IgD-negative memory B cell (primary cell): ENCODE results near the gene CES2. TPM values are rescaled to one million over a fixed set of nuclear protein-coding genes. Genes with fewer than 3 reads are reported as not detected.

Source experiments
- H3K27ac Mint-ChIP-seq, 3 donors: one replicate each; pipeline ENCODE4 v1.8.0; 2020 to 2022; ENCODE audit warnings: mild to moderate bottlenecking in 3 of 3, mixed read lengths in 3 of 3, moderate library complexity in 1 of 3
- H3K27me3 Mint-ChIP-seq: one replicate; pipeline ENCODE4 v1.8.0; 2021; ENCODE audit warnings: mixed read lengths
- H3K36me3 Mint-ChIP-seq: one replicate; pipeline ENCODE4 v1.8.0; 2020; ENCODE audit warnings: mild to moderate bottlenecking, mixed read lengths
- H3K4me1 Mint-ChIP-seq, 3 donors: one replicate each; pipeline ENCODE4 v1.8.0; 2020 to 2022; ENCODE audit warnings: mixed read lengths in 3 of 3, mild to moderate bottlenecking in 1 of 3
- H3K4me3 Mint-ChIP-seq, 4 donors: one replicate each; pipeline ENCODE4 v1.8.0; 2020 to 2022; ENCODE audit warnings: mild to moderate bottlenecking in 4 of 4, mixed read lengths in 4 of 4, moderate library complexity in 3 of 4
- H3K9me3 Mint-ChIP-seq, 3 donors: one replicate each; pipeline ENCODE4 v1.8.0; 2020 to 2021; ENCODE audit warnings: mixed read lengths in 3 of 3, mild to moderate bottlenecking in 1 of 3
- polyA plus RNA-seq: library from polyadenylated mRNA; unstranded; fragments of 300-500 nt; fragmentation: Illumina TruSeq; gene quantifications from one replicate; pipeline ENCODE4 v1.2.3, GENCODE V29; 2021

The CES2 gene
- polyA plus RNA-seq, 1 donor from 2014 or later = 26.9 TPM

DNA sequence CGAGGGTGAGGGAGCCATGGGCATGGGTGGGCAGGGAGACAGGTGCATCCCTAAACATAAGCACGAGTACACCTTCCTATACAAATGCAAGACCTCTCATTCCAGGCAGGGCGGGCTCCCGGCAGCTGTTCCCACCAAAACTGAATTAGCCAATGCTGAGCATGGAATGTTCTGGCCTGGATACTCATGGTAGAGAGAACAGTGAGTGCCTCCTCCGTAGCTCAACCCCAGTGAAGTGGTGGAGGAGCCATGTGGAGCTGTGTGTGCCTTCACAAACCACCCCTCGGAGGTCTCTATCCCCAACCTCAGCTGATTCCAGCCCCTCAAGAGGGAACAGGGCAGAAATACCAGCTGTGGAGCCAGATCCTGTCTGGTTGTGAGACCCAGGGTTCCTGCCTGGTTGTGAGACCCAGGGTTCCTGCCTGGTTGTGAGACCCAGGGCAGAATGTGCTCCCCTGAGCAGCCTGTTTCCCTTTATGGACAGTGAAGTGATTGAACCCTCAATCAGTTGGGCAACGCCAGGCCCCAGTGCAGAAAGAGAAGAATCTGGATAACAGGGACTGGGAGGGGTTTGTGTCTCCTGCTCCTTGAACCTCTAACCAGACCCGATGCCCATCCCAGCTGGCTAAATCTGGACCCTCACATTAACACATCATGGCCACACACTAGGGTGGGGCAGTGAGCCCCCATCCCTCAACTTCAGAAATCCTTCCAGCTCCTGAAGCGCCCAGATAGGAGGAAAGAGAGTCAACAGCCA is 14.2 kb upstream of the CES2 start:
- no peak overlapping the region for H3K27ac Mint-ChIP-seq
- peaks cover 29% of the 10 kb centered on the region for H3K27me3 Mint-ChIP-seq
- H3K4me3 Mint-ChIP-seq = no peak overlapping the region
- H3K36me3 Mint-ChIP-seq = peaks cover 1% of the 10 kb centered on the region
- peaks cover 0 to 3% (median 0%) of the 10 kb centered on the region in 3 donors for H3K4me1 Mint-ChIP-seq
- no peaks in the 10 kb centered on the region for H3K9me3 Mint-ChIP-seq

DNA sequence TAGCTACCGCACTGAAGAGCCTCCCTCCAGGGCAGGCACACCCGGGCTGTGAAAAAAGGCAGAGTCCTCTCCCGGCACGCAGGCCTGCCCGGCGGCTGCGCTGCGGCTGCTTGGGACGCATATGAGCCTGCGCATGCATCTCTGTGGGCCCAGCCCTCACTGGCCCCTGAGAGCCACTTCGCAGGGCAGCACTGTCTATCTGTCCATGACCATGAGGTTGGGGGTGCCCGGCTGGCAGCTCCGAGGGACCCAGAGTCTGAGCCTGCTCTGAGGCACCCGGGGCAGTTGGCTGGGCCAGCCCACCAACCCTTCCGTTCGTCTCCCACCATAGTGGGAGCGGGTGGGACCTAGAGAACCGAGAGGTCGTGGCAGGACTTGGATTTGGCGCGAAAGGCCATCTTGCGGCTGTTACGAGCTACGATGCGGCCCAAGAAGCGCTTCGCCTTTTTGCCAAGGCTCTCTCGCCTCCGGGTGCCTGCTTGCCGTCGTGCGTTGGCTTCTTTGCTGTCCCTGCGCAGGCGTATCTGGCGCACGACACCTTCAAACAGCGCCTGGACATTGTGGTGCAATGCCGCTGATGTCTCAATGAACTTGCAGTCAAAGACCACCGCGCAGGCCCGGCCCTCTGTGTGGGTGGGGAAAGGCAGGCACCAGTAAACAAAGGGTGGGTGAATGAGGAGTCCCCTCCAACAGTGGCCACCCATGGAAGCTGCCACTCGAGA is 13.4 kb upstream of the CES2 start:
- Mint-ChIP-seq H3K4me3 (peak overlapping the region in 1 of 4 donors; percentile 45), H3K36me3 (peaks cover 1% of the 10 kb centered on the region), H3K9me3 (no peaks in the 10 kb centered on the region), H3K27me3 (peaks cover 31% of the 10 kb centered on the region), H3K4me1 (peaks cover 0 to 3% (median 0%) of the 10 kb centered on the region in 3 donors), H3K27ac (no peak overlapping the region)

DNA sequence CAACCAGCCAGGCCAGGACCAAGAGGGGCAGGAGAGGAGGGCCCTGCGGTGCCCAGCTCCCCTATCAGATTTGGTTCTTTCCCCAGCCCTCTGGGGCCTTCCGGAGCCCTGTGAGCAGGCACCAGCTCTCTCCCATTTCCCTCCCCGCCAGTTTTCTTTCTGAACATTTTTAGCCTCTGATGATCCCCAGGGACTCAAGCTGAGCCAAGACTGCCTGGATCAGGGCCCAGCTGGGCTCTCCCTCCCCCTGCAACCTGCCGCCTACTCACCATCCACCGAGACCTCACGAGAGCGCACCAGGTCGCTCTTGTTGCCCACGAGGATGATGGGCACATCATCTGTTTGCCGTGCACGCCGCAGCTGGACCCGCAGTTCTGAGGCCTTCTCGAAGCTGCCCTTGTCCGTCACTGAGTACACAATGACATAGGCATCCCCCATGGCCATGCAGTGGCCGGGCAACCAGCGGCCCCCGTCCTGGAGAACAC is 12.0 kb upstream of the CES2 start:
- peaks cover 1% of the 10 kb centered on the region for H3K36me3 Mint-ChIP-seq
- peaks cover 31% of the 10 kb centered on the region for H3K27me3 Mint-ChIP-seq
- no peak overlapping the region for H3K27ac Mint-ChIP-seq
- H3K4me1 Mint-ChIP-seq = peaks cover 0 to 3% (median 0%) of the 10 kb centered on the region in 3 donors
- H3K9me3 Mint-ChIP-seq = no peaks in the 10 kb centered on the region
- no peak overlapping the region for H3K4me3 Mint-ChIP-seq

DNA sequence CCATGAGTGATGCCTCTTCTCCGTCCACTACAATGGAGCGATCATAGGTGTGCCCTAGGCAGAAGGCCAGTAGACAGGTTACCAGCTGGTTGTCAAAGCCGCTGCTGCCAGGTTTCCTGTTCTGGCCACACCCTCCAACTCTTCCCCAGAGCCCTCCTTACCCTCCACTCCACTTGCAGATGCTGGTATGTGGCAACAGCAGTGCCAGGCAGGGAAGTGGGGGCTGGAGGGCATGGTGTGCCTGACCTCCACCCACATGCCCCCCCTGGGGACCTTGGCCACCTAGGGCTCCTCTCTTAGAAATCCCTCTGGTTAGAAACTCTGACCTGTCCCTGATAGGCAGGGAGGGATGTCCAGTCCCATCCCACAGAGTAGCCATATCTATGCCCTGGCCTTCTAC is 11.4 kb upstream of the CES2 start:
- peaks cover 0 to 3% (median 0%) of the 10 kb centered on the region in 3 donors for H3K4me1 Mint-ChIP-seq
- H3K9me3 Mint-ChIP-seq = no peaks in the 10 kb centered on the region
- peaks cover 1% of the 10 kb centered on the region for H3K36me3 Mint-ChIP-seq
- peak overlapping the region in 2 of 4 donors; percentile 1 to 23 for H3K4me3 Mint-ChIP-seq
- peaks cover 31% of the 10 kb centered on the region for H3K27me3 Mint-ChIP-seq
- no peak overlapping the region for H3K27ac Mint-ChIP-seq

DNA sequence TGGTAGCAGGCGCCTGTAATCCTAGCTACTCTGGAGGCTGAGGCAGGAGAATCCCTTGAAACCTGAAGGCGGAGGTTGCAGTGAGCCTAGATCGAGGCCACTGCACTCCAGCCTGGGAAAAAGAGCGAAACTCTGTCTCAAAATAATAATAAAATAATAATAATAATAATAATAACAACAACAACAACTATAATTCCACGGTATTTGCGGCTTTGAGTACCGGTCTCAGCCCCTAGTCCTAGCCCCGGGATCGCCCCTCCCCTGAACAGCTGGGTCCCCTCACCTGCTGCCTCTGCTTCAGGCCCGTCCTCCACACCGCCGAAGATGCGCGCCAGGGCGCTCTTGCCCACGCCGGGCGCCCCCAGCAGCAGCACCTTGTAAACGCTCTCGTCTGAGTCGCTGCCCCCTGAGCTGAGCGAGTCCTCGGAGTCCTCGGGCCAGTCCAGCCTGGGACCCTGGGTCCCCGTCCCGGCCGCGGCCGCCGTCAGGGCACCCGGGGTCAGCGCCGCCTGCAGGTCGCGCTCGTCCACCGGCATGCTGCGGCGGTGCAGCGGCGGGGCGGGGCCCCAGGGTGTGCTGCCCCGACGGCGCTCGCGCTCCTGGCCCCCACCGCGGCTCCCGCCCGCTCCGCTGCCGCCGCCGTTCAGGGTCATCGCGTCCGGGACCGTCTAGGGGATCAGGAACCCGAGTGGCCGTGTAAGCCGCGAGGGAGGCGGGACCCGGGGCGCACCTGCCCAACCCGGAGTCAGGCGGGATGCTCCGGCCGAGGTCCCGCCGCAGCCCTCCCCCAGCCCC is 10.6 kb upstream of the CES2 start:
- H3K27me3 Mint-ChIP-seq = peaks cover 31% of the 10 kb centered on the region

DNA sequence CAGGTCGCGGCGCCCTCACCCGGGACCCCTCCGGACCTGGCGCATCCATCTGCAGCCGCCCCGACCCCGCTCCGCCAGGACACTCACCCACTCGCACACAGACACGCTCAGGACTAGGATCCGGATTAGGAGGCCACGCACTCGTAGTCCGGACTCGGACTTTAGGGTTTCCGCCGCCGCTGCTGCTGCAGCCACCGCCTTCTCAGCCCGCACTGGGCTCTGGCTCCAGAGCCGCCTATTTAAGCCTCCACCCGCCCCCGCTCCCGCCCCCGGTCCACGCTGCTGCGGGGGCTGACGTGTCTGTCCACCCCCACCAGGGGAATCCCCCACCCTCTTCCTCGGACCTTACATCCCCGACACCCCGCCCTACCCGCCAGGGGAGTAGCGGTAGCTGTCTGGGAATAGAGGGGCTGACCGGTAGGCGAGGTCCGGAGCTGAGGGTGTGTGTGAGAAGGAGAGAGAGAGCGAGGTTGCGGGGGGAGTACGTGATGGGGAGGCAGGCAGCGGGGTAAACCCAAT is 9.9 kb upstream of the CES2 start, which contains the start of gene RRAD:
TSS of gene RRAD (minus strand) at position 214 of the 519 bp plus-strand sequence. CDS start 356 bp downstream, outside the sequence.
- peaks cover 31% of the 10 kb centered on the region for H3K27me3 Mint-ChIP-seq
- peaks cover 1% of the 10 kb centered on the region for H3K36me3 Mint-ChIP-seq
- H3K27ac Mint-ChIP-seq = no peak within 1 kb of the TSS
- peaks cover 0 to 3% (median 0%) of the 10 kb centered on the region in 3 donors for H3K4me1 Mint-ChIP-seq
- peak within 1 kb of the TSS; percentile 45 to 86 (median 78) for H3K4me3 Mint-ChIP-seq
- H3K9me3 Mint-ChIP-seq = no peaks in the 10 kb centered on the region

More for the DNA sequence above, 10.6 kb upstream of the CES2 start:
- H3K9me3 Mint-ChIP-seq = no peaks in the 10 kb centered on the region
- H3K4me3 Mint-ChIP-seq = peak overlapping the region in 3 of 4 donors; percentile 73 to 86 (median 83)
- H3K36me3 Mint-ChIP-seq = peaks cover 1% of the 10 kb centered on the region
- H3K27ac Mint-ChIP-seq = no peak overlapping the region
- peaks cover 0 to 3% (median 0%) of the 10 kb centered on the region in 3 donors for H3K4me1 Mint-ChIP-seq

DNA sequence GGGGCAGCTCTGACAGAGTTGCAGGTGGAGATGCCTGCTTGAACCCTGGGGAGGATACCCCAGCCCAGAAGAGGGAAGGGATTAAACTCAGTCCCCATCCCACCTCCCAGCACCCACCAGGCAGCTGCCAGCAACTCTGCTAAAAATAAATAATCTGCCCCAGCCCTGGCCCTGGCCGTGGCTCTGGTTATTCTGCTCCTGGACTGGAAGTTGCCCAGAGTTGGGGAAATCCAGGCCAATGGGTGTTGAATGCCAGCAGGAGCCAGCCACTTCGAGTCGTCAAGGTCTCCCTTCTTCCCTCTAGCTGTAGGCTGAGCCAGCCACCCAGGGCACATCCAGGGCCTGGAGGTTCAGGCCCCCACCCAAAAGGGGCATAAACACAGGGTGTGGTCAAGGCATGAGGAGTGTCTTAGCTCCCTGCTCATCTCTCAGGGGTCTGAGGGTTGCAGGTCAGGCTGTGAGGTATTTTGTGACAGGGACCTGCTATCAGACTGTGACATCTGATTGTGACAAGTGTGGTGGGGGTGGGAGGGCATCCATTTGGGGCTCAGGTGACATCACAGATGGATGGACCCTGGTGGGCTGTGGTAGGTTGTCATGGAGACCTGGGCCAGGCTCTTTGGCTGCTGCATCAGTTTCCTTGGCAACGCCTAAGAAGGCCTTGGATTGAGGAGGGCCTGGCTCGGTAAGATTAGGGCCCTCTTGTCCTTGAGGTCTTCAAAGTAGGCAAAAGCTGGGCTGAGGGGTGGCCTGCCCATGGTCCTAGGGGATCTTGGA is 9.0 kb upstream of the CES2 start:
- H3K27me3 Mint-ChIP-seq = peaks cover 29% of the 10 kb centered on the region
- peaks cover 1% of the 10 kb centered on the region for H3K36me3 Mint-ChIP-seq
- no peak overlapping the region for H3K27ac Mint-ChIP-seq

DNA sequence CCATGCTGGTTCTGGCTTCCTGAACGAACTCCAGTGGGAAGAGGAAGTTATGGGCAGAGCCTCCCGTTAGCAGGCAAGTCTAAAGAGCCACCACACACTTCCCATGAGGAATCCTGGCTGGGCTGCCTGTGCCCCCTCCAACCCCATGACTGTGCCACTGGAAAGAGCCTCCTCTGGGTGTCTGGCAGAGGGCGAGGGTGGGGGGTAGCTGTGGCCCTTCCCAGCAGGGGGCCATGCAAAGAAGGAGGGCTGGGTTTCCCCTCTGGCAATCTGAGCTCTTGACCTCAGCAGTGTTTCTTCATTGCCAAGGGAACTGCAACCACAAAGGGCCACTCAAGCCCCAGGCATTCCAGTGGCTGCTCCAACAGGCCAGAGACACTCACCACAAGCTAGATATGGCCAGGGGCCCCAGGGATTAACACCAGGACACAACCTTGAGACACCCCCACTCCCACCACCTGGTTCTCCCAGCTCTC is 8.3 kb upstream of the CES2 start:
- H3K36me3 Mint-ChIP-seq = peaks cover 1% of the 10 kb centered on the region
- H3K27ac Mint-ChIP-seq = no peak overlapping the region
- H3K4me3 Mint-ChIP-seq = peak overlapping the region in 1 of 4 donors; percentile 13

More for the DNA sequence above, 9.0 kb upstream of the CES2 start:
- Mint-ChIP-seq H3K4me1 (peaks cover 0 to 3% (median 0%) of the 10 kb centered on the region in 3 donors), H3K9me3 (no peaks in the 10 kb centered on the region), H3K4me3 (peak overlapping the region in 3 of 4 donors; percentile 13 to 45 (median 41))

DNA sequence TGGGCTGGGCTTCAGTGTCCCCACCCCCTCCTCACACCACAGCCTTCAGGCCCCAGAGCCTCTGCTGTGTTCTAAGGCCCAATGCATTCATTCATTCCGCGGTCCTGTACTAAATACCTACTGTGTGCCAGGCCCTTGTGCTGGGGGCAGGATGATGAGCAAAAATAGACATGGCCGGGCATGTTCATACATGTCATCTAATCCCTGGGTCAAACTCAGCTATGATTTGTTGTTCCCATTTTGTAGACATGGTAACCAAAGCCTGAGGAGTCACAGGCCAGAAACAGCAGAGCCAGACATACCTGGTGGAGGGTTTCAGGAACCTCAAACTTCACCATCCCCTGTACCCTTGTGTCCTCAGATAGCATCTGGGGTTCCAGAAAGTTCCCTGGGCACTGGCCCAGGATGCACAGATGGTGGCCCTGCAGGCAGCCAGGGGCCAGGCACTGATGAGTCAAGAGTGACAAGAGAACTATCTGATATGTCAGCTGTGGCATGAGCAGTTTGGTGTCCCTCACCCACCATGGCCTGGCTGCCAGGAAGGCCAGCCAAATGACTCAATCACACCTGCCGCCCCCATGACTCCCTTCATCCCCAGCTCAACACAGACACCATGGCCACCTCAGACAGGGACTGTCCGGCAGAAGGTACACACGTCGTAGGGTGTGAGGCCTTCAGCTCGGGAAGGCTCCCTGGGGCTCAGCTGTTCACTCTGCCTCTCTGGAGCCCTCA is 7.2 kb upstream of the CES2 start:
- Mint-ChIP-seq H3K36me3 (peaks cover 6% of the 10 kb centered on the region), H3K27ac (peak overlapping the region in 2 of 3 donors; percentile 10 to 63), H3K9me3 (no peaks in the 10 kb centered on the region), H3K4me1 (peaks cover 5 to 12% (median 8%) of the 10 kb centered on the region in 3 donors), H3K27me3 (peaks cover 22% of the 10 kb centered on the region), H3K4me3 (peak overlapping the region in 2 of 4 donors; percentile 9 to 53)

More for the DNA sequence above, 8.3 kb upstream of the CES2 start:
- Mint-ChIP-seq H3K27me3 (peaks cover 26% of the 10 kb centered on the region), H3K4me1 (peaks cover 0 to 3% (median 1%) of the 10 kb centered on the region in 3 donors), H3K9me3 (no peaks in the 10 kb centered on the region)

DNA sequence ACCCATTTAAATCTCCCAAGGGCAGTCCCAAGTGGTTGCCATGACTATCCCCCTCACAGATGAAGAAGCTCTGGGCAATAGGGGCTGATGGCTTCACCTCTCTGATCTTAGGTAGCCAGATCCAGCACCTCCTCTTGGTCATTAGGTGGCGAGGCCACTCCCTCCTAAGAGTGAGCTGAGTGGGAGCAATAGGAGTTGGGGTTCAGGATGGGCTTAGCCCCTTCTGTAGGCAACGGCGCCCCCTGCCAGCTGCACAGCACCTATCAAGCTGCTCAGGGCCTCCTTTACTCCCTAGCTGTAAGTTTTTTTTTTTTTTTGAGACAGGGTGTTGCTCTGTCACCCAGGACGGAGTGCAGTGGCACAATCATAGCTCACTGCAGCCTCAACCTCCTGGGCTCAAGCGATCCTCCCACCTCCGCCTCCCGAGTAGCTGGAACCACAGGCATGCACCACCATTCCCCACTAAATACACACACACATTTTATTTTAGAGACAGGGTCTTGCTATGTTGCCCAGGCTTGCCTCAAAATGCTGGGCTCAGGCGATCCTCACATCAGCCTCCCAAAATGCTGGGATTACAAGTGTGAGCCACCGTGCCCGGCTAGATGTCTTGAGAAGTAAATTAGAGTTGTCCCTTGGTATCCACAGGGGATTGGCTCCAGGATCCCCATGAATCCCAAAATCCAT is 6.5 kb upstream of the CES2 start:
- Mint-ChIP-seq H3K27me3 (peaks cover 15% of the 10 kb centered on the region), H3K9me3 (no peaks in the 10 kb centered on the region), H3K4me3 (peak overlapping the region in 2 of 4 donors; percentile 17 to 97), H3K36me3 (peaks cover 5% of the 10 kb centered on the region), H3K27ac (no peak overlapping the region), H3K4me1 (peaks cover 13 to 20% (median 16%) of the 10 kb centered on the region in 3 donors)

DNA sequence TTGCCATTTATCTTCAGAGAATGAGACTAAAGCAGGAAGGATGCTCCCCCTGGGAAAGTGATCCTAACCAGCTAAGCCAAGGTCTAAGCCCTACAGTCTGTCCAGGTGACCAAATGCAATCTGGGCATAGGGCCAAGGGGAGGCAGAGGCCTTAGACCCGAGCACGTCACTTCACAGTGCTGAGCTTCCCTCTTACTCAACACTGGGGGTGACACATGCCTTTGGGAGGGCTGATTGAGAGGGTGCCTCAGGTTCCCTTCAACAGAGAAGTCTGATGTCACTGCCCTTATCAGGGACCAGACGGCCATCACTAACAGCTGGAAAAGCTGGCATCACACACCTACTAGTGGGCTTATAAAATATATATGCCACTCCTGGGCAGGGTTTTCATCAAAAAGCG is 5.1 kb upstream of the CES2 start:
- no peaks in the 10 kb centered on the region for H3K9me3 Mint-ChIP-seq
- H3K36me3 Mint-ChIP-seq = peaks cover 8% of the 10 kb centered on the region
- H3K4me3 Mint-ChIP-seq = peak overlapping the region in 1 of 4 donors; percentile 97
- peaks cover 19 to 25% (median 21%) of the 10 kb centered on the region in 3 donors for H3K4me1 Mint-ChIP-seq
- peaks cover 8% of the 10 kb centered on the region for H3K27me3 Mint-ChIP-seq
- H3K27ac Mint-ChIP-seq = no peak overlapping the region

DNA sequence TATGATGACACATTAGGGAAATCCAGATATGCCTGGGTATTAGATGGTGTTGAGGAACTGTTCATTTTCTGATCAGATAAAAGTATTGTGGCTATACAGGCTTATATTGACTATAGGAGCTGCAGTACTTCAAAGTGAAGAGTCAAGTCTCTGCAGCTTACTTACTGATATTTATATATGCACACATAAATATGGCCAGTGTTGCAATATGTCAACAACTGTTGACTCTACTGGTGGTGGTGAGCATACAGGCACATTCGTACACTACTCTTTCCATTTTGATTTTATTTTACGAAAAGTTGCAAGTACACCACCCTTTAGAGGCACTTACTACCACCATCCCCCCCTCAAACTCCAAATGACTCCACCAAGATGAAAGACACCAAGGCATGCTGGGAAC is 3.7 kb upstream of the CES2 start:
- Mint-ChIP-seq H3K27me3 (no peaks in the 10 kb centered on the region), H3K4me1 (peaks cover 25 to 30% (median 29%) of the 10 kb centered on the region in 3 donors)

More for the DNA sequence above, 3.7 kb upstream of the CES2 start:
- H3K4me3 Mint-ChIP-seq = peak overlapping the region in 2 of 4 donors; percentile 45 to 97
- no peaks in the 10 kb centered on the region for H3K9me3 Mint-ChIP-seq
- H3K27ac Mint-ChIP-seq = peak overlapping the region in 1 of 3 donors; percentile 92
- peaks cover 8% of the 10 kb centered on the region for H3K36me3 Mint-ChIP-seq
